ENCODE results near the gene PECR. TPM values are rescaled to one million over a fixed set of nuclear protein-coding genes. Genes with fewer than 3 reads are reported as not detected.

The PECR gene
- 13.0 to 16.9 TPM (median 15.5 TPM) in 5 replicates for total RNA-seq (2022; extraction: Qiagen RNA extraction)

GRCh38 chr2:216081487-216082116 lies at the start of gene PECR, which contains the start of gene TMEM169:
TSS of gene PECR (minus strand) at chr2:216081809. CDS start at chr2:216081741, 68 bp downstream.
TSS of gene TMEM169 (plus strand) at chr2:216081919. CDS start at chr2:216095964, 14,045 bp downstream.

GRCh38 chr2:216108967-216109921 lies 27.6 kb upstream of the PECR start, which contains the start of gene XRCC5:
TSS of gene XRCC5 (plus strand) at chr2:216109348. CDS start at chr2:216109437, 89 bp downstream.

GRCh38 chr2:216013080-216013909 lies 68.3 kb downstream of the PECR start, which contains the start of gene MREG:
TSS of gene MREG (minus strand) at chr2:216013551. CDS start at chr2:216013327, 224 bp downstream.

Other genes starting within 250 kb of the PECR start
- 3.9 to 5.0 TPM (median 4.4 TPM) in 5 replicates for gene MREG, start 68.3 kb downstream of the PECR start, total RNA-seq (2022; extraction: Qiagen RNA extraction)
- gene TMEM169, start 110 bp upstream of the PECR start, total RNA-seq (2022; extraction: Qiagen RNA extraction), result 0.33 to 0.58 TPM (median 0.43 TPM) in 5 replicates
- 182 to 208 TPM (median 194 TPM) in 5 replicates for gene XRCC5, start 27.5 kb upstream of the PECR start, total RNA-seq (2022; extraction: Qiagen RNA extraction)